SK-N-SH treated with all-trans-retinoic acid at 6 μM for 48 hours (cell line): ENCODE data around the gene DMBT1.

Experiments used
- ARNTL ChIP-seq: fragments of 450-650 bp; formaldehyde crosslinking; IDR thresholded peaks from 2 replicates; pipeline ENCODE4 v1.5.0; 2020; ENCODE audit warnings: low read depth, mild to moderate bottlenecking, moderate library complexity, borderline replicate concordance
- BACH2 ChIP-seq: fragments of 250-450 bp; sonication (Bioruptor Pico); IDR thresholded peaks from 2 replicates; pipeline ENCODE4 v1.9.0; 2021; ENCODE audit warnings: mild to moderate bottlenecking, borderline replicate concordance
- CREB5 ChIP-seq: fragments of 250-450 bp; sonication (Bioruptor Pico); IDR thresholded peaks from 2 replicates; pipeline ENCODE4 v1.5.1; 2020; ENCODE audit warnings: low read depth, mild to moderate bottlenecking, moderate library complexity
- CSDC2 ChIP-seq: fragments of 250-450 bp; sonication (Bioruptor Pico); IDR thresholded peaks from 2 replicates; pipeline ENCODE4 v1.5.0; 2020; ENCODE audit warnings: mild to moderate bottlenecking, moderate library complexity
- ESRRG ChIP-seq: fragments of 250-450 bp; sonication (Bioruptor Pico); IDR thresholded peaks from 2 replicates; pipeline ENCODE4 v1.6.1; 2021; ENCODE audit warnings: mild to moderate bottlenecking
- GLIS3 ChIP-seq: fragments of 250-450 bp; sonication (Bioruptor Pico); IDR thresholded peaks from 2 replicates; pipeline ENCODE4 v1.5.0; 2020; ENCODE audit warnings: mild to moderate bottlenecking, moderate library complexity
- OSR1 ChIP-seq: fragments of 250-450 bp; sonication (Bioruptor Pico); IDR thresholded peaks from 2 replicates; pipeline ENCODE4 v1.8.0; 2022; ENCODE audit warnings: moderate library complexity, mild to moderate bottlenecking, inconsistent platforms
- SNAI2 ChIP-seq: fragments of 250-450 bp; sonication (Bioruptor Pico); IDR thresholded peaks from 2 replicates; pipeline ENCODE4 v1.5.0; 2020; ENCODE audit warnings: mild to moderate bottlenecking, moderate library complexity
- ZFP3 ChIP-seq: fragments of 250-450 bp; sonication (Bioruptor Pico); IDR thresholded peaks from 2 replicates; pipeline ENCODE4 v1.5.0; 2020; ENCODE audit warnings: mild to moderate bottlenecking, moderate library complexity
- ZNF565 ChIP-seq: fragments of 450-650 bp; formaldehyde crosslinking; conservative IDR thresholded peaks from 2 replicates; pipeline ENCODE4 v1.5.0; 2020; ENCODE audit warnings: low read depth, mild to moderate bottlenecking, moderate library complexity
- TF ChIP-seq, protein P1 (sequence below): fragments of 250-450 bp; sonication (Bioruptor Pico); IDR thresholded peaks from 2 replicates; pipeline ENCODE4 v1.8.0; 2020; ENCODE audit warnings: mild to moderate bottlenecking, moderate library complexity, borderline replicate concordance

- no peak for TF ChIP-seq SNAI2 (CRISPR knock-in tag)
- no peak for TF ChIP-seq OSR1 (CRISPR knock-in tag)
- TF ChIP-seq, protein P1, sequence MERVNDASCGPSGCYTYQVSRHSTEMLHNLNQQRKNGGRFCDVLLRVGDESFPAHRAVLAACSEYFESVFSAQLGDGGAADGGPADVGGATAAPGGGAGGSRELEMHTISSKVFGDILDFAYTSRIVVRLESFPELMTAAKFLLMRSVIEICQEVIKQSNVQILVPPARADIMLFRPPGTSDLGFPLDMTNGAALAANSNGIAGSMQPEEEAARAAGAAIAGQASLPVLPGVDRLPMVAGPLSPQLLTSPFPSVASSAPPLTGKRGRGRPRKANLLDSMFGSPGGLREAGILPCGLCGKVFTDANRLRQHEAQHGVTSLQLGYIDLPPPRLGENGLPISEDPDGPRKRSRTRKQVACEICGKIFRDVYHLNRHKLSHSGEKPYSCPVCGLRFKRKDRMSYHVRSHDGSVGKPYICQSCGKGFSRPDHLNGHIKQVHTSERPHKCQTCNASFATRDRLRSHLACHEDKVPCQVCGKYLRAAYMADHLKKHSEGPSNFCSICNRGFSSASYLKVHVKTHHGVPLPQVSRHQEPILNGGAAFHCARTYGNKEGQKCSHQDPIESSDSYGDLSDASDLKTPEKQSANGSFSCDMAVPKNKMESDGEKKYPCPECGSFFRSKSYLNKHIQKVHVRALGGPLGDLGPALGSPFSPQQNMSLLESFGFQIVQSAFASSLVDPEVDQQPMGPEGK: no peak
- no peak for TF ChIP-seq GLIS3 (CRISPR knock-in tag)
- no peak for TF ChIP-seq BACH2 (CRISPR knock-in tag)
- TF ChIP-seq CSDC2 (CRISPR knock-in tag): no peak
- no peak for TF ChIP-seq ZFP3 (CRISPR knock-in tag)
- TF ChIP-seq CREB5: no peak
- no peak for TF ChIP-seq ZNF565 (CRISPR knock-in tag)
- TF ChIP-seq ESRRG (CRISPR knock-in tag): no peak
- TF ChIP-seq ARNTL (CRISPR knock-in tag): no peak
Measured at GRCh38 chr10:122544493-122544892, 16.1 kb upstream of the DMBT1 start.
